Tibial nerve (tissue), 3 donors: ENCODE results near the gene RALGDS.

Experiments
- POLR2A ChIP-seq, 2 donors: fragments of 450-650 bp; IDR thresholded peaks; one replicate each; pipeline ENCODE4 v1.6.1; 2017; ENCODE audit warnings: antibody characterized with exemption in 2 of 2, mild to moderate bottlenecking in 2 of 2, moderate library complexity in 2 of 2
- TF ChIP-seq, protein P1 (sequence below), 5 experiments: fragments of 200-600 bp in 3 of 5; fragments of 450-650 bp in 2 of 5; sonication (generic) in 3 of 5; IDR thresholded peaks; one replicate each; pipeline ENCODE4 v1.5.1; 2016 to 2019; ENCODE audit warnings: antibody characterized with exemption in 5 of 5, mild to moderate bottlenecking in 3 of 5, moderate library complexity in 2 of 5

DNA sequence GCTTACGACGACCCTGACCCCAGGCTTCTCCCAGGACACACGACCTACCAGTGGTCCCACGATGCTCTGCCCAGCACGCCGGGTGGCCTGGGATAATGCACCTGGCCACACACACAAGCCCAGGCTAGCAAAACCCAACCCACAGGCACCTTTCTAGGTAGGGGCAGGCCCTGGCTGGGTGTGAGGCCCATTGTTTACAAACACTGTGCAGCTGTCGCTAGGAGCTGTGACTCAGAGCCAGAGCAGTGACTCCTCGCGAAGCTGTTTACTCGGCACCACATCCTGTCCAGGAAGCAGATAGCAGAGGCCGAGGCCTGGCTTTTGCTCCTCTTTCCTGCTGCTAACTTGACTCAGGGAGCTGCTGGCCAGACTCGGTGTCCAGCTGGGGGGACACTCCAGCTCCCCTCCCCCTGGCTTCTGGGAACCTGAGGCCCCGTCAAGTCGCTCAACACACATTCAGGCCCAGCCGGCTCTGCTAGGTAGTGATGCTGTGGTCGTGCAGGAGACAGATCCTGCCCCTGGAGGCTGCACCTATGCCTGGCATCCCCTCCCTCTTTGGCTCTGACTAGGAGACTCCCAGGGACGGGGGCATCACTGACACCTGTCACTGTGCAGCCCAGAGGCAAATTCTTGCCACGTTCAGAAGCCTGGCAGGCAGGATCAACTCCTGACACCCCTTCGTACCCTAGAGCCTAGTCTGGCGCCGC, 12.8 kb upstream of the RALGDS start:
- TF ChIP-seq POLR2A (IDR thresholded peaks at IDR 0.05) = peak; percentile 9 to 28
- TF ChIP-seq, protein P1, sequence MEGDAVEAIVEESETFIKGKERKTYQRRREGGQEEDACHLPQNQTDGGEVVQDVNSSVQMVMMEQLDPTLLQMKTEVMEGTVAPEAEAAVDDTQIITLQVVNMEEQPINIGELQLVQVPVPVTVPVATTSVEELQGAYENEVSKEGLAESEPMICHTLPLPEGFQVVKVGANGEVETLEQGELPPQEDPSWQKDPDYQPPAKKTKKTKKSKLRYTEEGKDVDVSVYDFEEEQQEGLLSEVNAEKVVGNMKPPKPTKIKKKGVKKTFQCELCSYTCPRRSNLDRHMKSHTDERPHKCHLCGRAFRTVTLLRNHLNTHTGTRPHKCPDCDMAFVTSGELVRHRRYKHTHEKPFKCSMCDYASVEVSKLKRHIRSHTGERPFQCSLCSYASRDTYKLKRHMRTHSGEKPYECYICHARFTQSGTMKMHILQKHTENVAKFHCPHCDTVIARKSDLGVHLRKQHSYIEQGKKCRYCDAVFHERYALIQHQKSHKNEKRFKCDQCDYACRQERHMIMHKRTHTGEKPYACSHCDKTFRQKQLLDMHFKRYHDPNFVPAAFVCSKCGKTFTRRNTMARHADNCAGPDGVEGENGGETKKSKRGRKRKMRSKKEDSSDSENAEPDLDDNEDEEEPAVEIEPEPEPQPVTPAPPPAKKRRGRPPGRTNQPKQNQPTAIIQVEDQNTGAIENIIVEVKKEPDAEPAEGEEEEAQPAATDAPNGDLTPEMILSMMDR (IDR thresholded peaks at IDR 0.05) = no peak
